IMR-90 (cell line): ENCODE data around the gene MYBPHL. TPM values are rescaled to one million over a fixed set of nuclear protein-coding genes. Genes with fewer than 3 reads are reported as not detected.

Experiments used
- ATAC-seq: fragments of 200-7000 bp; cut with Tn5 transposase; 2 replicates; pipeline ENCODE4 v1.9.1; 2020; ENCODE audit warnings: low read depth, mild to moderate bottlenecking, moderate library complexity
- BruUV-seq: library from RNA; stranded (reverse); fragments of 400-500 nt; replicated peaks from 2 replicates; lab custom pipeline; 2021; lab: Mats Ljungman, UMichigan
- CTCF ChIA-PET: fragments of 300-600 bp; formaldehyde crosslinking; extraction: SDS; loops from one replicate; lab custom pipeline; 2021; ENCODE audit warnings: antibody characterized with exemption; lab: Yijun Ruan, JAX
- POLR2A ChIA-PET: fragments of 300-600 bp; sonication (Branson Sonifier 250); formaldehyde crosslinking; loops from one replicate; lab custom pipeline; 2022; ENCODE audit warnings: antibody characterized with exemption; ENCODE audit not compliant: unreplicated experiment; lab: Charles Lee
- DNase-seq: peaks from one replicate; pipeline ENCODE4 v3.0.0; 2013
- H2AFZ ChIP-seq: replicated peaks from 2 replicates; pipeline ENCODE3; 2013; ENCODE audit warnings: low read length, mild to moderate bottlenecking; ENCODE audit not compliant: poor library complexity
- H2AK5ac ChIP-seq: 2 replicates; pipeline ENCODE4 v1.6.1; 2013; ENCODE audit warnings: low read depth, low read length, inconsistent platforms
- H2AK9ac ChIP-seq: replicated peaks from 2 replicates; pipeline ENCODE3; 2013; ENCODE audit warnings: mild to moderate bottlenecking, low read depth, low read length, moderate library complexity; ENCODE audit not compliant: poor library complexity
- H2BK120ac ChIP-seq: 2 replicates; pipeline ENCODE4 v1.6.1; 2013; ENCODE audit warnings: low read depth, low read length, inconsistent platforms
- H2BK15ac ChIP-seq: 3 replicates; pipeline ENCODE4 v1.6.1; 2013; ENCODE audit warnings: low read depth, low read length, inconsistent platforms
- H2BK20ac ChIP-seq: 2 replicates; pipeline ENCODE4 v1.6.1; 2013; ENCODE audit warnings: low read depth, mild to moderate bottlenecking, inconsistent platforms, low read length, moderate library complexity
- H2BK5ac ChIP-seq: 2 replicates; pipeline ENCODE4 v1.6.1; 2013; ENCODE audit warnings: mild to moderate bottlenecking, low read depth, low read length, inconsistent platforms; ENCODE audit not compliant: poor library complexity, severe bottlenecking
- H3K14ac ChIP-seq: replicated peaks from 2 replicates; pipeline ENCODE4 v1.6.1; 2013; ENCODE audit warnings: low read depth, low read length, inconsistent platforms
- H3K18ac ChIP-seq: 2 replicates; pipeline ENCODE4 v1.6.1; 2013; ENCODE audit warnings: low read depth, low read length, control low read depth
- H3K23ac ChIP-seq: 2 replicates; pipeline ENCODE4 v1.6.1; 2013; ENCODE audit warnings: low read depth, low read length, inconsistent platforms
- H3K27ac ChIP-seq: 2 replicates; pipeline ENCODE4 v1.5.1; 2013; ENCODE audit warnings: mild to moderate bottlenecking, control low read depth, low read length; ENCODE audit not compliant: insufficient read depth
- H3K27me3 ChIP-seq: 2 replicates; pipeline ENCODE4 v1.6.1; 2013; ENCODE audit warnings: low read length; ENCODE audit not compliant: control insufficient read depth, insufficient read depth
- H3K36me3 ChIP-seq: 2 replicates; pipeline ENCODE4 v1.6.1; 2013; ENCODE audit warnings: low read length, mixed read lengths; ENCODE audit not compliant: control insufficient read depth, insufficient read depth
- H3K4ac ChIP-seq: 2 replicates; pipeline ENCODE4 v1.6.1; 2013; ENCODE audit warnings: low read depth, low read length, inconsistent platforms
- H3K4me1 ChIP-seq: 2 replicates; pipeline ENCODE4 v1.6.1; 2013; ENCODE audit warnings: low read length, mixed read lengths; ENCODE audit not compliant: control insufficient read depth, insufficient read depth
- H3K4me2 ChIP-seq: 2 replicates; pipeline ENCODE4 v1.6.1; 2013; ENCODE audit warnings: low read depth, mild to moderate bottlenecking, control low read depth, low read length, moderate library complexity
- H3K4me3 ChIP-seq: 2 replicates; pipeline ENCODE4 v1.5.1; 2013; ENCODE audit warnings: low read depth, mild to moderate bottlenecking, control low read depth, low read length, moderate library complexity; ENCODE audit not compliant: insufficient read depth
- H3K56ac ChIP-seq: 2 replicates; pipeline ENCODE4 v1.6.1; 2013; ENCODE audit warnings: low read length, inconsistent platforms; ENCODE audit not compliant: insufficient read depth; ENCODE audit errors: extremely low read depth
- H3K79me1 ChIP-seq, 2 experiments: 2 replicates each; pipeline ENCODE4 v1.6.1; 2013; ENCODE audit warnings: low read length in 2 of 2, inconsistent platforms in 1 of 2, low read depth in 1 of 2
- H3K9ac ChIP-seq: 2 replicates; pipeline ENCODE4 v1.6.1; 2013; ENCODE audit warnings: low read depth, low read length, control low read depth
- H3K9me1 ChIP-seq: 2 replicates; pipeline ENCODE4 v1.6.1; 2013; ENCODE audit warnings: low read length, inconsistent platforms; ENCODE audit not compliant: insufficient read depth
- H3K9me3 ChIP-seq: 2 replicates; pipeline ENCODE4 v1.6.1; 2013; ENCODE audit warnings: low read length; ENCODE audit not compliant: control insufficient read depth, insufficient read depth
- H4K20me1 ChIP-seq: 2 replicates; pipeline ENCODE4 v1.6.1; 2013; ENCODE audit warnings: low read length, inconsistent platforms; ENCODE audit not compliant: insufficient read depth
- H4K5ac ChIP-seq: 2 replicates; pipeline ENCODE4 v1.6.1; 2013; ENCODE audit warnings: mild to moderate bottlenecking, low read depth, low read length, control low read depth
- H4K8ac ChIP-seq, 2 experiments: 2 replicates each; pipeline ENCODE4 v1.6.1; 2013; ENCODE audit warnings: low read depth in 2 of 2, low read length in 2 of 2, control low read depth in 1 of 2, inconsistent platforms in 1 of 2
- H4K91ac ChIP-seq: 2 replicates; pipeline ENCODE4 v1.6.1; 2013; ENCODE audit warnings: low read depth, low read length, inconsistent platforms; ENCODE audit not compliant: insufficient read depth
- BHLHE40 ChIP-seq: fragments of 150-350 bp; IDR thresholded peaks from 2 replicates; pipeline ENCODE4 v1.6.1; 2016; ENCODE audit warnings: mild to moderate bottlenecking, low read depth, low read length
- CEBPB ChIP-seq: IDR thresholded peaks from 2 replicates; pipeline ENCODE4 v1.6.1; 2012; ENCODE audit warnings: low read depth, low read length, improper control_type of control experiment
- CHD1 ChIP-seq: IDR thresholded peaks from 2 replicates; pipeline ENCODE4 v1.6.1; 2012; ENCODE audit warnings: low read depth, low read length, improper control_type of control experiment
- FOS ChIP-seq: fragments of 150-350 bp; IDR thresholded peaks from 2 replicates; pipeline ENCODE4 v1.6.1; 2016; ENCODE audit warnings: low read depth, low read length
- MAFK ChIP-seq: IDR thresholded peaks from 2 replicates; pipeline ENCODE4 v1.6.1; 2012; ENCODE audit warnings: low read depth, low read length, improper control_type of control experiment
- MAZ ChIP-seq: IDR thresholded peaks from 2 replicates; pipeline ENCODE4 v1.6.1; 2012; ENCODE audit warnings: low read depth, mild to moderate bottlenecking, low read length, improper control_type of control experiment, moderate library complexity, borderline replicate concordance
- MXI1 ChIP-seq: IDR thresholded peaks from 2 replicates; pipeline ENCODE4 v1.6.1; 2012; ENCODE audit warnings: low read depth, mild to moderate bottlenecking, low read length, moderate library complexity, borderline replicate concordance
- NFE2L2 ChIP-seq: fragments of 150-350 bp; IDR thresholded peaks from 2 replicates; pipeline ENCODE4 v1.6.1; 2016; ENCODE audit warnings: low read depth, mild to moderate bottlenecking, low read length
- POLR2A ChIP-seq: IDR thresholded peaks from 2 replicates; pipeline ENCODE4 v1.6.1; 2012; ENCODE audit warnings: mild to moderate bottlenecking, low read depth, low read length
- RAD21 ChIP-seq: IDR thresholded peaks from 2 replicates; pipeline ENCODE4 v1.6.1; 2012; ENCODE audit warnings: low read length, improper control_type of control experiment
- RCOR1 ChIP-seq: IDR thresholded peaks from 2 replicates; pipeline ENCODE4 v1.6.1; 2012; ENCODE audit warnings: mild to moderate bottlenecking, low read length, improper control_type of control experiment; ENCODE audit not compliant: insufficient replicate concordance
- RFX5 ChIP-seq: IDR thresholded peaks from 2 replicates; pipeline ENCODE4 v1.8.0; 2012; ENCODE audit warnings: low read depth, mild to moderate bottlenecking, low read length, moderate library complexity
- SMC3 ChIP-seq: fragments of 150-350 bp; IDR thresholded peaks from 2 replicates; pipeline ENCODE4 v1.6.1; 2016; ENCODE audit warnings: low read depth, mild to moderate bottlenecking, antibody characterized with exemption, low read length, moderate library complexity
- WGBS, 2 experiments: methylation state at CpG; one replicate each; pipeline versions ENCODE4 v1.1.5 to v1.1.7; 2013; ENCODE audit warnings: missing lambda C conversion rate in 2 of 2; ENCODE audit not compliant: insufficient read length in 1 of 2; ENCODE audit errors: extremely low coverage in 2 of 2; 5-methylcytosine and 5-hydroxymethylcytosine counted together
- dilution Hi-C: fragments of 300-500 bp; cut with HindIII; formaldehyde crosslinking; loops from one replicate; pipeline ENCODE4 v1.14.3; 2018; ENCODE audit warnings: low sequenced_read_pairs; ENCODE audit not compliant: unreplicated experiment
- in situ Hi-C: fragments of 300-500 bp; cut with MboI; formaldehyde crosslinking; loops from 3 replicates; pipeline ENCODE4 v1.14.3; 2019; ENCODE audit warnings: low sequenced_read_pairs, inconsistent platforms, mixed read lengths
- intact Hi-C: fragments of 100-400 bp; cut with micrococcal nuclease; formaldehyde crosslinking; loops from 2 replicates; pipeline ENCODE4 v1.10.0; 2022
- polyA plus RNA-seq, 3 experiments: library from polyadenylated mRNA; depleted of rRNA; stranded (reverse); fragments of >200 nt; gene quantifications; 2 replicates each; pipeline ENCODE4 v1.2.3, GENCODE V29; 2012; ENCODE audit warnings: low replicate concordance in 1 of 3
- total RNA-seq: library from RNA; depleted of rRNA; stranded (reverse); fragments of >200 nt; gene quantifications from 2 replicates; pipeline ENCODE4 v1.2.3, GENCODE V29; 2012
- TF ChIP-seq, protein P1 (sequence below): fragments of 150-350 bp; IDR thresholded peaks from 2 replicates; pipeline ENCODE4 v1.6.1; 2016; ENCODE audit warnings: low read depth, mild to moderate bottlenecking, low read length, moderate library complexity, borderline replicate concordance
- TF ChIP-seq, protein P2 (sequence below): conservative IDR thresholded peaks from 2 replicates; pipeline ENCODE4 v1.5.1; 2012; ENCODE audit warnings: mild to moderate bottlenecking, low read depth, low read length, improper control_type of control experiment
- TF ChIP-seq, protein P3 (sequence below): fragments of 150-350 bp; IDR thresholded peaks from 2 replicates; pipeline ENCODE4 v1.6.1; 2017; ENCODE audit warnings: mild to moderate bottlenecking, antibody characterized with exemption, low read length, low read depth

MYBPHL gene
- total and polyA plus RNA-seq, 2 of the 4 experiments (the other 2 are of a cell fraction): 0.07 TPM; not detected in 1

DNA sequence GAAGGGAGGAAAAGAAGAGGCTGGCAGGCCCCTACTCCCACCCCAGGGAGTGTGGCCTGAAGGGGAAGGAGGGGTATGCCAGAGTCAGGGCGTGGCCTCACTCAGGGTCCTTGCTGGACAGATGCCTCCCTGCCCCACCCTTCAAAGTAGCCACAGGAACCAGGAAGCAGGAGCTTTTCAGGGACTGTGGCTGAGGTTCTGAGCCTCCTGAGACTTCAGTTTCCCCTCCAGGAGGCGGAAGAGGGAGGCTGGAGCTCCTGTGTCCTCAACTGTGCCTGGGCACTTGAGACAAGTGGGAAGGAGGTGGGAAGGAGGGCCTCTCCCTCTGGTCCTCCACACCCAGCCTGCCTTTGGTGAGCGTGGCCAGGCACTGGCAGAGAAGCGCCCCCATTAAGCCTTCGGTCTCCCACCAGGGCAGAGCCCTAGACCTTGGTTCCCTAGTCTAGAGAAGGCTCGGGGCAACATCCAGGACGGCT is 52.2 kb downstream of the MYBPHL start:
- Histone ChIP-seq H3K4me3 (no peak overlapping the region), H2BK120ac (peak overlapping the region; percentile 74), H2BK20ac (no peak overlapping the region), H4K91ac (peak overlapping the region; percentile 62; the same call in 1 of the 2 replicates), H3K4ac (peak overlapping the region; percentile 74), H3K4me1 (peaks cover 17% of the 10 kb centered on the region), H3K9me1 (no peaks in the 10 kb centered on the region; the same call in 1 of the 2 replicates), H2AK9ac (peak overlapping the region; percentile 77), H3K9ac (no peak overlapping the region), H3K14ac (no peak overlapping the region), H2BK5ac (no peak overlapping the region), H4K20me1 (no peaks in the 10 kb centered on the region), H4K5ac (peak overlapping the region; percentile 80), H2AK5ac (peak overlapping the region; percentile 79; the same call in 1 of the 2 replicates), H3K56ac (no peak overlapping the region), H3K23ac (no peak overlapping the region), H2BK15ac (peak overlapping the region; percentile 21; the same call in 1 of the 3 replicates), H2AFZ (peak overlapping the region; percentile 89), H4K8ac (peak overlapping the region; percentile 84 to 87; a peak in 2 of 4 replicates), H3K9me3 (no peaks in the 10 kb centered on the region), H3K36me3 (no peaks in the 10 kb centered on the region), H3K18ac (peak overlapping the region; percentile 36; the same call in 1 of the 2 replicates), H3K4me2 (no peak overlapping the region), H3K79me1 (0 out of 4 replicates have a peak, but pooled peaks cover 0 to 8% of the 10 kb centered on the region in 2 experiments), H3K27ac (no peak overlapping the region), H3K27me3 (no peaks in the 10 kb centered on the region)
- dilution Hi-C loops: no loop called here
- intact Hi-C loops: no loop called here
- ATAC-seq (no peak), DNase-seq (no peak)
- POLR2A ChIA-PET: no interaction called here
- in situ Hi-C loops: no loop called here
- TF ChIP-seq, protein P1, sequence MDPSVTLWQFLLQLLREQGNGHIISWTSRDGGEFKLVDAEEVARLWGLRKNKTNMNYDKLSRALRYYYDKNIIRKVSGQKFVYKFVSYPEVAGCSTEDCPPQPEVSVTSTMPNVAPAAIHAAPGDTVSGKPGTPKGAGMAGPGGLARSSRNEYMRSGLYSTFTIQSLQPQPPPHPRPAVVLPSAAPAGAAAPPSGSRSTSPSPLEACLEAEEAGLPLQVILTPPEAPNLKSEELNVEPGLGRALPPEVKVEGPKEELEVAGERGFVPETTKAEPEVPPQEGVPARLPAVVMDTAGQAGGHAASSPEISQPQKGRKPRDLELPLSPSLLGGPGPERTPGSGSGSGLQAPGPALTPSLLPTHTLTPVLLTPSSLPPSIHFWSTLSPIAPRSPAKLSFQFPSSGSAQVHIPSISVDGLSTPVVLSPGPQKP: no peak
- TF ChIP-seq MAZ: no peak
- no peak for TF ChIP-seq MXI1
- TF ChIP-seq RFX5: no peak
- no peak for TF ChIP-seq CHD1
- no peak for TF ChIP-seq RAD21
- no peak for TF ChIP-seq FOS
- no peak for TF ChIP-seq NFE2L2
- TF ChIP-seq, protein P2, sequence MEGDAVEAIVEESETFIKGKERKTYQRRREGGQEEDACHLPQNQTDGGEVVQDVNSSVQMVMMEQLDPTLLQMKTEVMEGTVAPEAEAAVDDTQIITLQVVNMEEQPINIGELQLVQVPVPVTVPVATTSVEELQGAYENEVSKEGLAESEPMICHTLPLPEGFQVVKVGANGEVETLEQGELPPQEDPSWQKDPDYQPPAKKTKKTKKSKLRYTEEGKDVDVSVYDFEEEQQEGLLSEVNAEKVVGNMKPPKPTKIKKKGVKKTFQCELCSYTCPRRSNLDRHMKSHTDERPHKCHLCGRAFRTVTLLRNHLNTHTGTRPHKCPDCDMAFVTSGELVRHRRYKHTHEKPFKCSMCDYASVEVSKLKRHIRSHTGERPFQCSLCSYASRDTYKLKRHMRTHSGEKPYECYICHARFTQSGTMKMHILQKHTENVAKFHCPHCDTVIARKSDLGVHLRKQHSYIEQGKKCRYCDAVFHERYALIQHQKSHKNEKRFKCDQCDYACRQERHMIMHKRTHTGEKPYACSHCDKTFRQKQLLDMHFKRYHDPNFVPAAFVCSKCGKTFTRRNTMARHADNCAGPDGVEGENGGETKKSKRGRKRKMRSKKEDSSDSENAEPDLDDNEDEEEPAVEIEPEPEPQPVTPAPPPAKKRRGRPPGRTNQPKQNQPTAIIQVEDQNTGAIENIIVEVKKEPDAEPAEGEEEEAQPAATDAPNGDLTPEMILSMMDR: no peak
- no peak for TF ChIP-seq CEBPB
- no peak for TF ChIP-seq BHLHE40
- TF ChIP-seq SMC3: no peak
- TF ChIP-seq, protein P3, sequence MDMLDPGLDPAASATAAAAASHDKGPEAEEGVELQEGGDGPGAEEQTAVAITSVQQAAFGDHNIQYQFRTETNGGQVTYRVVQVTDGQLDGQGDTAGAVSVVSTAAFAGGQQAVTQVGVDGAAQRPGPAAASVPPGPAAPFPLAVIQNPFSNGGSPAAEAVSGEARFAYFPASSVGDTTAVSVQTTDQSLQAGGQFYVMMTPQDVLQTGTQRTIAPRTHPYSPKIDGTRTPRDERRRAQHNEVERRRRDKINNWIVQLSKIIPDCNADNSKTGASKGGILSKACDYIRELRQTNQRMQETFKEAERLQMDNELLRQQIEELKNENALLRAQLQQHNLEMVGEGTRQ: no peak
- no peak for TF ChIP-seq RCOR1
- TF ChIP-seq MAFK: no peak
- TF ChIP-seq POLR2A: no peak
- WGBS, 2 experiments: 87% methylated on average over 2 of the region's 7 CpGs; no CpG with 5 or more reads in 1 of the 2 experiments
- no TSS peak for BruUV-seq
- CTCF ChIA-PET: no interaction called here
